GM23248 (cell line): ENCODE results near the gene WASL.

ENCODE experiments used
- EZH2 ChIP-seq: fragments of 200-600 bp; sonication (generic); IDR thresholded peaks from 2 replicates; pipeline ENCODE4 v1.6.1; 2018; ENCODE audit warnings: antibody characterized with exemption, mild to moderate bottlenecking; ENCODE audit not compliant: insufficient read depth, poor library complexity, severe bottlenecking
- EZH2phosphoT487 ChIP-seq: fragments of 200-600 bp; sonication (generic); IDR thresholded peaks from 2 replicates; pipeline ENCODE4 v1.6.1; 2018; ENCODE audit warnings: antibody characterized with exemption, moderate library complexity, mild to moderate bottlenecking, low read depth; ENCODE audit not compliant: insufficient read depth

GRCh38 chr7:123663200-123663599 lies 85.6 kb downstream of the WASL start:
- TF ChIP-seq EZH2 (no peak), EZH2phosphoT487 (no peak)
